Prostate gland (tissue), 2 donors: Measurements from ENCODE around the gene RAB15.

ENCODE experiments used
- CTCF ChIP-seq, 4 experiments: fragments of 200-600 bp in 2 of 4; fragments of 450-650 bp in 2 of 4; sonication (generic) in 2 of 4; IDR thresholded peaks; 1 replicate in 3 of 4; 2 replicates in 1 of 4; pipeline ENCODE4 v1.5.1; 2016 to 2019; ENCODE audit warnings: antibody characterized with exemption in 4 of 4, mild to moderate bottlenecking in 2 of 4, moderate library complexity in 2 of 4
- POLR2A ChIP-seq: fragments of 450-650 bp; IDR thresholded peaks from one replicate; pipeline ENCODE4 v1.6.1; 2016; ENCODE audit warnings: antibody characterized with exemption, mild to moderate bottlenecking
- POLR2AphosphoS5 ChIP-seq: sonication (generic); formaldehyde crosslinking; IDR thresholded peaks from one replicate; pipeline ENCODE4 v1.6.1; 2017; ENCODE audit warnings: antibody characterized with exemption

DNA sequence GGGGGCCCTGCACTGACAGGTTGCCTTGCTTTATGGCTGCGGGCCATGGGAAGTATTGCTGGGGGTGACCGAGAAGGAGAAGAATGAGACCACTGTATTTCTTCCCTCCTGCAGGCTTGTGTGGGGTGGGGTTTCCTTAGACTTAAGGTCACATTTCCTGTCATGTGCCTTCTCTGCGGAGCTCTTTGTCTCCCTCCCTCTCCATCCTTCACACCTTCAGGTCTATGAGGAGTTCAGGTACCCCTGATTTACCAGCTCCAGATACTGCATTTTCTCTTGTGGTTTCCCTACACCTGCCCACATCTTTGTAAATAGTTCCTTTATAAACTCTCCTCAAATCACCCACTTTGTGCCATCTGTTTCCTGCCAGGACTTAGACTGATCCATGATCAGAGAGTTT is 18.2 kb upstream of the RAB15 start:
- TF ChIP-seq CTCF (IDR thresholded peaks at IDR 0.05), result no peak
- no peak for TF ChIP-seq POLR2A
- TF ChIP-seq POLR2AphosphoS5, result no peak
